Glutamatergic neuron (in vitro differentiated cells): ENCODE results near the gene ZNHIT2. TPM values are rescaled to one million over a fixed set of nuclear protein-coding genes. Genes with fewer than 3 reads are reported as not detected.

Source experiments
- DNase-seq: peaks from one replicate; pipeline ENCODE4 v3.0.0; 2022
- H3K27ac Mint-ChIP-seq: one replicate; pipeline ENCODE4 v1.8.0; 2020; ENCODE audit warnings: mild to moderate bottlenecking, mixed read lengths, inconsistent platforms; ENCODE audit not compliant: unreplicated experiment
- H3K27me3 Mint-ChIP-seq: one replicate; pipeline ENCODE4 v1.8.0; 2020; ENCODE audit warnings: mild to moderate bottlenecking, moderate library complexity, mixed read lengths, inconsistent platforms; ENCODE audit not compliant: unreplicated experiment
- H3K36me3 Mint-ChIP-seq: one replicate; pipeline ENCODE4 v1.8.0; 2020; ENCODE audit warnings: mild to moderate bottlenecking, mixed read lengths, inconsistent platforms; ENCODE audit not compliant: unreplicated experiment
- H3K4me1 Mint-ChIP-seq: one replicate; pipeline ENCODE4 v1.8.0; 2020; ENCODE audit warnings: mild to moderate bottlenecking, low read depth, mixed read lengths, inconsistent platforms; ENCODE audit not compliant: unreplicated experiment
- H3K4me3 Mint-ChIP-seq: one replicate; pipeline ENCODE4 v1.8.0; 2020; ENCODE audit warnings: mild to moderate bottlenecking, mixed read lengths, inconsistent platforms; ENCODE audit not compliant: unreplicated experiment
- H3K9me3 Mint-ChIP-seq: one replicate; pipeline ENCODE4 v1.8.0; 2020; ENCODE audit warnings: mild to moderate bottlenecking, moderate library complexity, mixed read lengths, inconsistent platforms; ENCODE audit not compliant: unreplicated experiment
- long read RNA-seq: library from polyadenylated mRNA; unstranded; transcript quantifications from one replicate; pipeline ENCODE4 v2.0.0, GENCODE V29; 2020; ENCODE audit not compliant: unreplicated experiment
- total RNA-seq: library from RNA; stranded (reverse); fragmentation: NEBNext Ultra II Directional; extraction: Animal tissue kit (Norgen Biotek cat#: 25700); gene quantifications from one replicate; pipeline ENCODE4 v1.2.1, GENCODE V29; 2021; ENCODE audit not compliant: unreplicated experiment
- TF ChIP-seq, protein P1 (sequence below): fragments of 200-600 bp; sonication (generic); IDR thresholded peaks from one replicate; pipeline ENCODE4 v1.5.0; 2021; ENCODE audit not compliant: partially characterized antibody, unreplicated experiment

Gene ZNHIT2
- total RNA-seq = 4.1 TPM
- long read RNA-seq, transcript ZNHIT2-201 (1 exons, 1,306 nt) = major isoform, 5 of 5 reads
- long read RNA-seq, partial matches to known transcripts = 0 of 5 reads
- long read RNA-seq, other reads (novel, unspliced or antisense) = 0 of 5 reads

DNA sequence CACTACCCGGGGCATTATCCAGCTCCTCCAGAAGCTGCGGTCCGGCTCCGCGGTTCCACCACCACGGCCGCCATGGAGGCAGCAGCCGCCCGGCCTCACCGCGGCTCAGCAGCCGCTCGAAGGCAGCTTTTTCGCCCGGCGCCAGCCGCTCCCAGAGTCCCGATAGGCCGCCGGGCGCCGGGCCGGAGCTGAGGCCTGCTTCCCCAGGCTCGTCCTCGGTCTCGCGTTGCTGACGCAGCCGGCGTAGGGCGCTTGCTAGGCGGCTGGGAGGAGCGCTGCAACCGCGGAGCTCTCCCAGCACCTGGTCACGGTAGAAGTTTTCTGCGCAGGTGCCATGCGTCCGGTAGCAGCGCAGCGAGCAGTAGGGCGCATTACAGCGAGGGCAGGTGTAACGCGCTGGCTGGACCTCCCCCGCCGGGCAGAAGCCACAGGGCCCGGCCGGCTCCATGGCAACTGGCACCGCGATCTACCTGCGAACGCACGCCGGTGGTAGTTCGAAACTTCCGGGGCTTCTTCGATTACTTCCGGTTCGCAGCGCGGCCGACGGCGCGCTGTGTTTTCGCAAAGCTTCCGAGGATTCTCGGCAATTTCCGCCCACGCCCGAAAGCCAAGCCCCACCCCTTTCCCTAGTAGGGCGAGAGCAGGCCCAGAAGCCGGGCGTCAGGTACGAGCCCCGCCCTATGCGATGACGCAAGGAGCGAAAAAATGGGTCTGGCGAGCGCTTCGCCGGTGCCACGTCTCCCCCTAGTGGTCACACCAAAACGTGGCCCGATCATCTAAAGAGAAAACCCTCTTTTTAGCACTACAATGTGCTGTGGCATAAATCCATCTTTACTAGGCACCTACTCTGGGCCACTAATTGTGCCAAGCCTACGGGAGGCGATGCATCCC, at the start of gene ZNHIT2:
Gene ZNHIT2 (minus strand): TSS at position 496 of the 891 bp plus-strand sequence. CDS start 48 bp downstream, at position 448.
- H3K9me3 Mint-ChIP-seq = peaks cover 23% of the 10 kb centered on the region
- H3K36me3 Mint-ChIP-seq = no peaks in the 10 kb centered on the region
- peak; percentile 99 for DNase-seq
- peaks cover 13% of the 10 kb centered on the region for H3K4me1 Mint-ChIP-seq
- H3K27me3 Mint-ChIP-seq = peaks cover 29% of the 10 kb centered on the region
- peak within 1 kb of the TSS; percentile 82 for H3K27ac Mint-ChIP-seq
- TF ChIP-seq, protein P1, sequence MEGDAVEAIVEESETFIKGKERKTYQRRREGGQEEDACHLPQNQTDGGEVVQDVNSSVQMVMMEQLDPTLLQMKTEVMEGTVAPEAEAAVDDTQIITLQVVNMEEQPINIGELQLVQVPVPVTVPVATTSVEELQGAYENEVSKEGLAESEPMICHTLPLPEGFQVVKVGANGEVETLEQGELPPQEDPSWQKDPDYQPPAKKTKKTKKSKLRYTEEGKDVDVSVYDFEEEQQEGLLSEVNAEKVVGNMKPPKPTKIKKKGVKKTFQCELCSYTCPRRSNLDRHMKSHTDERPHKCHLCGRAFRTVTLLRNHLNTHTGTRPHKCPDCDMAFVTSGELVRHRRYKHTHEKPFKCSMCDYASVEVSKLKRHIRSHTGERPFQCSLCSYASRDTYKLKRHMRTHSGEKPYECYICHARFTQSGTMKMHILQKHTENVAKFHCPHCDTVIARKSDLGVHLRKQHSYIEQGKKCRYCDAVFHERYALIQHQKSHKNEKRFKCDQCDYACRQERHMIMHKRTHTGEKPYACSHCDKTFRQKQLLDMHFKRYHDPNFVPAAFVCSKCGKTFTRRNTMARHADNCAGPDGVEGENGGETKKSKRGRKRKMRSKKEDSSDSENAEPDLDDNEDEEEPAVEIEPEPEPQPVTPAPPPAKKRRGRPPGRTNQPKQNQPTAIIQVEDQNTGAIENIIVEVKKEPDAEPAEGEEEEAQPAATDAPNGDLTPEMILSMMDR = peak; percentile 96
- peak within 1 kb of the TSS; percentile 88 for H3K4me3 Mint-ChIP-seq

DNA sequence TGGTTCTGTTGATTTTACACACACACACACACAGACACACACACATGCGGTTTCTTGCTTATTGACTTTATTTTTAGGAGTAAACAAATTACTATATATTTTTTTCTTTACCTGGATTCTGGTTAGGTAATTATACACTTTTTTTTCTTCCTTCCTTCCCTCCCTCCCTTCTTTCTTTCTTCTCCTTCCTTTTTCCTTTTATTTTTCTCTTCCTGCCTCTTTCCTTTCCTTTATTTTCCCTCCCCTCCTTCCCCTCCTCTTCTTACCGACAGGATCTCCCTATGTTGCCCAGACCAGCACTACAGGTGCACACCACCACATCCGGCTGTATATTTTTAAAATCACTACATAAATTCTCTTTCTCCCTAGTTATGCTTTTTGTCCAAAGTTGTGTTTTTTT, 49.4 kb upstream of the ZNHIT2 start:
- Mint-ChIP-seq H3K4me1 (peaks cover 4% of the 10 kb centered on the region), H3K27me3 (peaks cover 3% of the 10 kb centered on the region), H3K36me3 (no peaks in the 10 kb centered on the region), H3K9me3 (peaks cover 2% of the 10 kb centered on the region), H3K27ac (no peak overlapping the region), H3K4me3 (no peak overlapping the region)
- no peak for DNase-seq
- TF ChIP-seq, protein P1 = no peak

DNA sequence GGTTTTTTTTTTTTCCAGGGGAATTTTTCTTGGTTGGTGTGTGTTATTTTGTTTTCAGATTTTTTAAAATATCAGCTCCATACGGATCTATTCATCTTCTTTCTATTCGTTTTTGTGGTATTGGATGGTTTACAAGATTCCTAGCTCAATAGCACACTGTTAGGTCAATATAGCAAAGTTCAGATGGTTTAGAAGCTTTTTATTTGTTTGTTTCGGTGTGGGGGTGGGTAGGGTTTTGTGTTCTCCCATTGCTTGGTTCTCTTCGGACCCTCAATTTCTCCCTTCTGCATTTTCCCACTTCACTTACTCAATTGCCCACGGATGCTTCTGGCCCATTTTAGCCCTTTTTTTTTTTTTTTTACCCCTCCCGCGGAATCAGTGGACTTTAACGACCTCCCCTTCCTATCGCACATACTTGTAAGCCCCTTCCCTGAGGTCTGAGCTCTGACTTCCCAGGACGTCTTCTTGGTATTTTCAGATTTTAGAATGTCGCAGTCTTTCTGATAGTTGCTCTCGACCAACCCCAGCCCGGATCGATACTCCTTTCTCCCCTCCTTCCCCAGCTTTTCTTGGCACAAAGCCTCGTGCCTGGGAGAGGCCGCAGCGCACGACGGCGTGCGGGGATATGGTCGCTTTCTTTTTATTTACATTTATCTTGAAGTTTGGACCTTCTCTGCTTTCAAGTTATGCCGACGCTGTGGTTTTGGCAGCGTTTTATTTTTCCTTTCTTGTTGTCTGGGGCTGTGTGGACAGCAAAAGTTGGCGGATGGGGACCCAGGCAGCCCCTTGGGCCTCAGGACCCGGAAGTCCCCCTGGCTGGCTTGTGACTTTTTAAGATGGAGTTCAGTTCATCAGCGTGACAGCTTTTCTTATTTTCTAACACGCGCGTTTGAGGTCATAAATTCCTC, 48.2 kb upstream of the ZNHIT2 start:
- DNase-seq = no peak
- Mint-ChIP-seq H3K4me1 (peaks cover 4% of the 10 kb centered on the region), H3K27me3 (peaks cover 3% of the 10 kb centered on the region), H3K9me3 (peaks cover 2% of the 10 kb centered on the region), H3K4me3 (no peak overlapping the region), H3K36me3 (no peaks in the 10 kb centered on the region), H3K27ac (no peak overlapping the region)
- TF ChIP-seq, protein P1 = no peak

DNA sequence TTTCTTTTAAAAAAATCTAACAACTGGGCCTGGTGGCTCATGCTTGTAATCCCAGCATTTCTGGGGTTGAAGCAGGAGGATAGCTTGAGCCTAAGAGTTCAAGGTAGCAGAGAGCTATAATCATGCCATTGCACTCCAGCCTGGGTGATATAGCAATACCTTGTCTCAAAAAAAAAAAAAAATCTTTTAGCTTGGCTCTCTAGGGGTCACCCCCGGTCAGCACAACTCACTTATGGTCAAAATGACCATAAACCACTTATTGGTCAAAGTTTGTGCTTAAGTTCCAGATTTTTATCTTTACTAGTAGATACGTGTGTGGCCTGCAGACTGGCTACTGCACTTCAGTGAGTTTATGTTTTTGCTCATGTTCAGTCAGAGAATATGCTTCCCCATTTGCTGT, 46.2 kb upstream of the ZNHIT2 start:
- H3K9me3 Mint-ChIP-seq = peaks cover 2% of the 10 kb centered on the region
- peaks cover 3% of the 10 kb centered on the region for H3K27me3 Mint-ChIP-seq
- no peak overlapping the region for H3K27ac Mint-ChIP-seq
- TF ChIP-seq, protein P1 = no peak
- H3K36me3 Mint-ChIP-seq = no peaks in the 10 kb centered on the region
- H3K4me1 Mint-ChIP-seq = no peaks in the 10 kb centered on the region
- DNase-seq = no peak
- no peak overlapping the region for H3K4me3 Mint-ChIP-seq
